Erythroblast (primary cell): ENCODE data around the gene SH3BGRL2.
"Not testable (repeated sequence)": the region's sequence is repeated elsewhere in the genome, so short reads cannot be mapped to it uniquely, and the experiment has no call there.

Source experiments
- DNase-seq, 2 experiments: peaks; one replicate each; lab custom pipeline; 2025; lab: John Stamatoyannopoulos, UW
- GATA1 ChIP-seq: IDR thresholded peaks from 2 replicates; pipeline ENCODE4 v1.6.1; 2011; ENCODE audit warnings: low read depth, mild to moderate bottlenecking, control low read depth, low read length, moderate library complexity
- POLR2A ChIP-seq: IDR thresholded peaks from 2 replicates; pipeline ENCODE4 v1.6.1; 2011; ENCODE audit warnings: mild to moderate bottlenecking, low read length

SH3BGRL2 gene

GRCh38 chr6:79647741-79648140 is 16.6 kb downstream of the SH3BGRL2 start:
- TF ChIP-seq POLR2A (no peak), GATA1 (no peak)
- no peak for DNase-seq

- no peak for TF ChIP-seq POLR2A
- TF ChIP-seq GATA1: no peak
- no peak for DNase-seq
Observed at GRCh38 chr6:79648328-79648727, 17.2 kb downstream of the SH3BGRL2 start.

GRCh38 chr6:79649016-79649415 is 17.9 kb downstream of the SH3BGRL2 start:
- TF ChIP-seq GATA1 (no peak), POLR2A (no peak)
- no peak for DNase-seq

- TF ChIP-seq GATA1 (no peak), POLR2A (no peak)
- no peak for DNase-seq
Observed at GRCh38 chr6:79650950-79651349, 19.8 kb downstream of the SH3BGRL2 start.

GRCh38 chr6:79656134-79656533 is 25.0 kb downstream of the SH3BGRL2 start:
- TF ChIP-seq POLR2A (no peak), GATA1 (no peak)
- no peak for DNase-seq

GRCh38 chr6:79657238-79657637 is 26.1 kb downstream of the SH3BGRL2 start:
- no peak for TF ChIP-seq GATA1
- TF ChIP-seq POLR2A: no peak
- DNase-seq: no peak

- DNase-seq: not testable (repeated sequence)
Observed at GRCh38 chr6:79663655-79664054, 32.5 kb downstream of the SH3BGRL2 start.

- DNase-seq: no peak
- TF ChIP-seq POLR2A: no peak
Observed at GRCh38 chr6:79665725-79666551, 34.8 kb downstream of the SH3BGRL2 start.

GRCh38 chr6:79666634-79667033 is 35.5 kb downstream of the SH3BGRL2 start:
- no peak for DNase-seq
- TF ChIP-seq POLR2A: no peak
- TF ChIP-seq GATA1: no peak

GRCh38 chr6:79668381-79668780 is 37.3 kb downstream of the SH3BGRL2 start:
- DNase-seq: no peak
- no peak for TF ChIP-seq GATA1
- TF ChIP-seq POLR2A: no peak

- TF ChIP-seq GATA1 (no peak), POLR2A (no peak)
- DNase-seq: no peak
Observed at GRCh38 chr6:79669766-79670165, 38.6 kb downstream of the SH3BGRL2 start.

GRCh38 chr6:79670789-79671188 is 39.7 kb downstream of the SH3BGRL2 start:
- TF ChIP-seq GATA1 (no peak), POLR2A (no peak)
- no peak for DNase-seq

GRCh38 chr6:79671600-79672266 is 40.6 kb downstream of the SH3BGRL2 start:
- no peak for DNase-seq
- TF ChIP-seq GATA1 (no peak), POLR2A (no peak)

- peak; percentile 5 to 18 for DNase-seq
- no peak for TF ChIP-seq POLR2A
- TF ChIP-seq GATA1: no peak
Observed at GRCh38 chr6:79672631-79673111, 41.5 kb downstream of the SH3BGRL2 start.

- DNase-seq: no peak
- TF ChIP-seq POLR2A (no peak), GATA1 (no peak)
Observed at GRCh38 chr6:79673947-79674346, 42.8 kb downstream of the SH3BGRL2 start.
